M059J (cell line): ENCODE results near the gene PRDX2. TPM values are rescaled to one million over a fixed set of nuclear protein-coding genes. Genes with fewer than 3 reads are reported as not detected.

ENCODE experiments used
- DNase-seq: peaks from one replicate; pipeline ENCODE4 v3.0.0-alpha.2; 2012; ENCODE audit warnings: low read depth
- total RNA-seq: library from RNA; depleted of rRNA; stranded (reverse); fragments of >200 nt; shearing (Covaris generic); gene quantifications from 2 replicates; pipeline ENCODE4 v1.2.3, GENCODE V29; 2014

PRDX2 gene
- total RNA-seq, 1 experiment from 2014 or later = 178 TPM

- peak; percentile 68 for DNase-seq
Measured at GRCh38 chr19:12792051-12792852, 9.3 kb downstream of the PRDX2 start.

- DNase-seq = peak; percentile 96
Measured at GRCh38 chr19:12791345-12792050, 10.1 kb downstream of the PRDX2 start, which contains the start of gene JUNB. Gene JUNB, plus strand, starts transcription at chr19:12791486. Its CDS starts 286 bp downstream, at chr19:12791772.

GRCh38 chr19:12790628-12791344 lies 10.8 kb downstream of the PRDX2 start:
- DNase-seq = no peak

GRCh38 chr19:12789904-12790619 lies 11.5 kb downstream of the PRDX2 start:
- DNase-seq = peak; percentile 96

GRCh38 chr19:12789098-12789903 lies 12.3 kb downstream of the PRDX2 start:
- DNase-seq = no peak

GRCh38 chr19:12788682-12789097 lies 12.9 kb downstream of the PRDX2 start:
- DNase-seq = peak; percentile 80

GRCh38 chr19:12788042-12788681 lies 13.4 kb downstream of the PRDX2 start:
- no peak for DNase-seq

GRCh38 chr19:12787458-12787857 lies 14.1 kb downstream of the PRDX2 start:
- no peak for DNase-seq

GRCh38 chr19:12786952-12787351 lies 14.6 kb downstream of the PRDX2 start:
- no peak for DNase-seq

GRCh38 chr19:12786141-12786870 lies 15.3 kb downstream of the PRDX2 start:
- no peak for DNase-seq

- DNase-seq = no peak
Measured at GRCh38 chr19:12785431-12786031, 16.1 kb downstream of the PRDX2 start.

GRCh38 chr19:12784871-12785430 lies 16.6 kb downstream of the PRDX2 start:
- no peak for DNase-seq

GRCh38 chr19:12784394-12784870 lies 17.2 kb downstream of the PRDX2 start:
- no peak for DNase-seq

- no peak for DNase-seq
Measured at GRCh38 chr19:12783849-12784393, 17.7 kb downstream of the PRDX2 start.

GRCh38 chr19:12783291-12783848 lies 18.2 kb downstream of the PRDX2 start:
- no peak for DNase-seq

GRCh38 chr19:12782424-12783290 lies 18.9 kb downstream of the PRDX2 start:
- peak; percentile 77 for DNase-seq

GRCh38 chr19:12782174-12782423 lies 19.5 kb downstream of the PRDX2 start:
- DNase-seq = no peak
